Measurements from ENCODE around the gene TPSAB1. TPM values are rescaled to one million over a fixed set of nuclear protein-coding genes. Genes with fewer than 3 reads are reported as not detected.

Gene TPSAB1
- total RNA-seq, 1 donor from 2014 or later: not detected

GRCh38 chr16:1215574-1216295 is 24.8 kb upstream of the TPSAB1 start:
- Mint-ChIP-seq H3K4me3 (ENCODE audit: unreplicated experiment) (no peak overlapping the region), H3K36me3 (ENCODE audit: low read depth) (peaks cover 12% of the 10 kb centered on the region), H3K4me1 (ENCODE audit: low read depth) (no peaks in the 10 kb centered on the region), H3K27me3 (ENCODE audit: low read depth) (no peaks in the 10 kb centered on the region), H3K27ac (ENCODE audit: unreplicated experiment) (no peak overlapping the region), H3K9me3 (ENCODE audit: low read depth) (no peaks in the 10 kb centered on the region)
- no peak for DNase-seq (ENCODE audit: low spot score)
- TF ChIP-seq CTCF (IDR thresholded peaks at IDR 0.05): no peak

- DNase-seq (ENCODE audit: low spot score): no peak
- no peak overlapping the region for H3K27ac Mint-ChIP-seq (ENCODE audit: unreplicated experiment)
- no peaks in the 10 kb centered on the region for H3K4me1 Mint-ChIP-seq (ENCODE audit: low read depth)
- H3K36me3 Mint-ChIP-seq (ENCODE audit: low read depth): peaks cover 14% of the 10 kb centered on the region
- H3K27me3 Mint-ChIP-seq (ENCODE audit: low read depth): no peaks in the 10 kb centered on the region
- no peak overlapping the region for H3K4me3 Mint-ChIP-seq (ENCODE audit: unreplicated experiment)
- no peak for TF ChIP-seq CTCF (IDR thresholded peaks at IDR 0.05)
- no peaks in the 10 kb centered on the region for H3K9me3 Mint-ChIP-seq (ENCODE audit: low read depth)
Measured at GRCh38 chr16:1216296-1216619, 24.2 kb upstream of the TPSAB1 start.

- Mint-ChIP-seq H3K9me3 (ENCODE audit: low read depth) (no peaks in the 10 kb centered on the region), H3K36me3 (ENCODE audit: low read depth) (peaks cover 19% of the 10 kb centered on the region), H3K4me3 (ENCODE audit: unreplicated experiment) (no peak overlapping the region), H3K4me1 (ENCODE audit: low read depth) (no peaks in the 10 kb centered on the region), H3K27me3 (ENCODE audit: low read depth) (no peaks in the 10 kb centered on the region), H3K27ac (ENCODE audit: unreplicated experiment) (no peak overlapping the region)
- TF ChIP-seq CTCF (IDR thresholded peaks at IDR 0.05): no peak
- DNase-seq (ENCODE audit: low spot score): no peak
Measured at GRCh38 chr16:1216681-1217400, 23.7 kb upstream of the TPSAB1 start.

GRCh38 chr16:1217526-1217925 is 23.0 kb upstream of the TPSAB1 start:
- Mint-ChIP-seq H3K27me3 (ENCODE audit: low read depth) (no peaks in the 10 kb centered on the region), H3K4me3 (ENCODE audit: unreplicated experiment) (no peak overlapping the region), H3K36me3 (ENCODE audit: low read depth) (peaks cover 19% of the 10 kb centered on the region), H3K27ac (ENCODE audit: unreplicated experiment) (no peak overlapping the region), H3K9me3 (ENCODE audit: low read depth) (no peaks in the 10 kb centered on the region), H3K4me1 (ENCODE audit: low read depth) (no peaks in the 10 kb centered on the region)
- no peak for TF ChIP-seq CTCF (IDR thresholded peaks at IDR 0.05)
- no peak for DNase-seq (ENCODE audit: low spot score)

- Mint-ChIP-seq H3K27ac (ENCODE audit: unreplicated experiment) (no peak overlapping the region), H3K4me3 (ENCODE audit: unreplicated experiment) (no peak overlapping the region), H3K9me3 (ENCODE audit: low read depth) (no peaks in the 10 kb centered on the region), H3K36me3 (ENCODE audit: low read depth) (peaks cover 19% of the 10 kb centered on the region), H3K27me3 (ENCODE audit: low read depth) (no peaks in the 10 kb centered on the region), H3K4me1 (ENCODE audit: low read depth) (no peaks in the 10 kb centered on the region)
- no peak for DNase-seq (ENCODE audit: low spot score)
- no peak for TF ChIP-seq CTCF (IDR thresholded peaks at IDR 0.05)
Measured at GRCh38 chr16:1218061-1218929, 22.2 kb upstream of the TPSAB1 start.

Data from chondrocyte (in vitro differentiated cells).